GM23338 (cell line): ENCODE measurements around the gene CD4. TPM values are rescaled to one million over a fixed set of nuclear protein-coding genes. Genes with fewer than 3 reads are reported as not detected.

Experiments used
- ATAC-seq: fragments of 200-7000 bp; cut with Tn5 transposase; 3 replicates; pipeline ENCODE4 v1.9.1; 2020
- DNase-seq: peaks from one replicate; pipeline ENCODE4 v3.0.0-alpha.2; 2015; ENCODE audit warnings: low spot score
- H2AFZ ChIP-seq: fragments of 200-600 bp; sonication (generic); 2 replicates; pipeline ENCODE4 v1.8.0; 2016; ENCODE audit warnings: antibody characterized with exemption, mild to moderate bottlenecking, moderate library complexity
- H3F3A ChIP-seq: fragments of 200-600 bp; sonication (generic); replicated peaks from 2 replicates; pipeline ENCODE4 v1.8.0; 2017; ENCODE audit warnings: antibody characterized with exemption, mixed run types, low read depth
- H3K27ac ChIP-seq: fragments of 200-600 bp; sonication (generic); 2 replicates; pipeline ENCODE4 v1.6.1; 2016; ENCODE audit warnings: low read depth
- H3K27me3 ChIP-seq: fragments of 200-600 bp; sonication (generic); 2 replicates; pipeline ENCODE4 v1.8.0; 2016; ENCODE audit warnings: mild to moderate bottlenecking, mixed run types, moderate library complexity; ENCODE audit not compliant: insufficient read depth
- H3K36me3 ChIP-seq: fragments of 200-600 bp; sonication (generic); 2 replicates; pipeline ENCODE4 v1.8.0; 2016; ENCODE audit warnings: mild to moderate bottlenecking; ENCODE audit not compliant: insufficient read depth
- H3K4me1 ChIP-seq: fragments of 200-600 bp; sonication (generic); 2 replicates; pipeline ENCODE4 v1.8.0; 2016; ENCODE audit warnings: mild to moderate bottlenecking, moderate library complexity; ENCODE audit not compliant: insufficient read depth
- H3K4me2 ChIP-seq: fragments of 200-600 bp; sonication (generic); 2 replicates; pipeline ENCODE4 v1.7.1; 2017; ENCODE audit warnings: mixed run types
- H3K4me3 ChIP-seq: fragments of 200-600 bp; sonication (generic); 2 replicates; pipeline ENCODE4 v1.6.1; 2016; ENCODE audit warnings: mixed run types
- H3K79me2 ChIP-seq: fragments of 200-600 bp; sonication (generic); replicated peaks from 2 replicates; pipeline ENCODE4 v1.8.0; 2017; ENCODE audit warnings: mild to moderate bottlenecking; ENCODE audit not compliant: insufficient read depth
- H3K9me2 ChIP-seq: fragments of 200-600 bp; sonication (generic); 2 replicates; pipeline ENCODE4 v1.8.0; 2017; ENCODE audit not compliant: insufficient read depth
- H4K20me1 ChIP-seq: fragments of 200-600 bp; sonication (generic); replicated peaks from 2 replicates; pipeline ENCODE4 v1.8.0; 2017; ENCODE audit warnings: mild to moderate bottlenecking; ENCODE audit not compliant: insufficient read depth
- H3K27ac Mint-ChIP-seq: 2 replicates; pipeline ENCODE4 v1.8.0; 2020; ENCODE audit warnings: inconsistent platforms, mild to moderate bottlenecking, moderate library complexity, mixed read lengths
- H3K27me3 Mint-ChIP-seq: 3 replicates; pipeline ENCODE4 v1.8.0; 2022; ENCODE audit warnings: low read depth, mild to moderate bottlenecking, moderate library complexity, mixed read lengths, inconsistent platforms; ENCODE audit not compliant: insufficient read depth, poor library complexity
- H3K36me3 Mint-ChIP-seq: 3 replicates; pipeline ENCODE4 v1.8.0; 2021; ENCODE audit warnings: low read depth, mild to moderate bottlenecking, inconsistent platforms, moderate library complexity, mixed read lengths
- H3K4me1 Mint-ChIP-seq: 3 replicates; pipeline ENCODE4 v1.8.0; 2020; ENCODE audit warnings: mild to moderate bottlenecking, inconsistent platforms, mixed read lengths
- H3K4me3 Mint-ChIP-seq: 3 replicates; pipeline ENCODE4 v1.8.0; 2021; ENCODE audit warnings: moderate library complexity, mild to moderate bottlenecking, inconsistent platforms, mixed read lengths
- H3K9me3 Mint-ChIP-seq: 3 replicates; pipeline ENCODE4 v1.8.0; 2020; ENCODE audit warnings: moderate library complexity, mild to moderate bottlenecking, inconsistent platforms, mixed read lengths
- CREB1 ChIP-seq: fragments of 250-450 bp; sonication (Bioruptor Pico); IDR thresholded peaks from 2 replicates; pipeline ENCODE4 v1.5.0; 2020; ENCODE audit warnings: low read depth, mild to moderate bottlenecking, moderate library complexity
- CTCF ChIP-seq, 2 experiments: fragments of 200-600 bp in 1 of 2; sonication (generic) in 1 of 2; conservative IDR thresholded peaks; 2 replicates each; pipeline versions ENCODE4 v1.5.1 to v1.6.1; 2016 to 2017; ENCODE audit warnings: antibody characterized with exemption in 2 of 2, low read depth in 2 of 2, mild to moderate bottlenecking in 2 of 2, moderate library complexity in 1 of 2
- EZH2 ChIP-seq: fragments of 200-600 bp; sonication (generic); IDR thresholded peaks from one replicate; pipeline ENCODE4 v1.8.0; 2017; ENCODE audit warnings: antibody characterized with exemption, mild to moderate bottlenecking, low read depth; ENCODE audit not compliant: unreplicated experiment
- EZH2phosphoT487 ChIP-seq: fragments of 200-600 bp; sonication (generic); IDR thresholded peaks from one replicate; pipeline ENCODE4 v1.8.1; 2018; ENCODE audit warnings: antibody characterized with exemption; ENCODE audit not compliant: unreplicated experiment
- JUNB ChIP-seq: IDR thresholded peaks from one replicate; pipeline ENCODE4 v1.6.1; 2016; ENCODE audit warnings: antibody characterized with exemption; ENCODE audit not compliant: unreplicated experiment
- NANOG ChIP-seq: IDR thresholded peaks from 2 replicates; pipeline ENCODE4 v1.6.1; 2016; ENCODE audit warnings: antibody characterized with exemption, borderline replicate concordance
- POLR2AphosphoS5 ChIP-seq: IDR thresholded peaks from 2 replicates; pipeline ENCODE4 v1.6.1; 2016; ENCODE audit warnings: antibody characterized with exemption, low read depth
- STAT1 ChIP-seq: IDR thresholded peaks from one replicate; pipeline ENCODE4 v1.6.1; 2016; ENCODE audit warnings: antibody characterized with exemption; ENCODE audit not compliant: unreplicated experiment
- ZNF114 ChIP-seq: fragments of 250-450 bp; sonication (Bioruptor Pico); IDR thresholded peaks from 2 replicates; pipeline ENCODE4 v1.5.0; 2020; ENCODE audit warnings: mild to moderate bottlenecking, moderate library complexity
- ZNF331 ChIP-seq: fragments of 250-450 bp; sonication (Bioruptor Pico); IDR thresholded peaks from 2 replicates; pipeline ENCODE4 v1.5.0; 2020; ENCODE audit warnings: low read depth, mild to moderate bottlenecking, moderate library complexity
- ZNF462 ChIP-seq: fragments of 250-450 bp; sonication (Bioruptor Pico); IDR thresholded peaks from 2 replicates; pipeline ENCODE4 v1.5.0; 2020; ENCODE audit warnings: mild to moderate bottlenecking, moderate library complexity
- polyA plus RNA-seq: library from polyadenylated mRNA; unstranded; fragments of >200 nt; fragmentation: Nextera tagmentation; extraction: Ambion mirVana; gene quantifications from 2 replicates; pipeline ENCODE4 v1.2.1, GENCODE V29; 2016
- total RNA-seq: library from RNA; depleted of rRNA; stranded (reverse); fragments of >200 nt; shearing (Covaris generic); gene quantifications from 2 replicates; pipeline ENCODE4 v1.2.3, GENCODE V29; 2014
- TF ChIP-seq, protein P1 (sequence below): IDR thresholded peaks from 2 replicates; pipeline ENCODE4 v1.6.1; 2016; ENCODE audit warnings: antibody characterized with exemption
- TF ChIP-seq, protein P2 (sequence below): IDR thresholded peaks from one replicate; pipeline ENCODE4 v1.6.1; 2018; ENCODE audit warnings: antibody characterized with exemption; ENCODE audit not compliant: unreplicated experiment

The CD4 gene
- total and polyA plus RNA-seq, 2 experiments from 2014 or later, result 1.5 to 2.0 TPM

DNA sequence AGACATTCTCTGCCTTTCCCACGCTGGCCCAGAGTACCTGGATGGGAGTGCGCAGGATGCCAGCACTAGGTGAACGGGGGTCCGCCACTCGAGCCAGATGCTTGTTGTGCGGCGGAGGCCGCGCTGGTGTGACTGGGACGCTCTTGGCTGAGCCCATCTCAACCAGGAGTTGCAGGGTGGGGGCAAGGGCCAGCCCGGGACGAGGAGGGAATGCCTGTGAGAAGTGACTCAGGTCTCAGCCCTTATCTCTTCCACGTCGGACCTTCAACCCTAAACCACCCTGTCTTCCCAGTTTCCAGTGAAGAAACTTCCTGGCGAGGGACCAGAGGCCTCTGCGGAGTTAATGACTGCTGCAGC, 61.4 kb downstream of the CD4 start:
- H2AFZ ChIP-seq, result no peak overlapping the region
- peaks cover 19% of the 10 kb centered on the region for H3K4me1 ChIP-seq
- DNase-seq, result peak; percentile 29
- Mint-ChIP-seq H3K9me3 (no peaks in the 10 kb centered on the region), H3K27ac (peak overlapping the region; percentile 21), H3K27me3 (peaks cover 31% of the 10 kb centered on the region), H3K4me3 (peak overlapping the region; percentile 95), H3K36me3 (peaks cover 49% of the 10 kb centered on the region), H3K4me1 (peaks cover 15% of the 10 kb centered on the region)
- ATAC-seq, result no peak
- 0 out of 2 replicates have a peak overlapping the region, but pooled peaks have one; percentile 3 for H3K27ac ChIP-seq
- no peaks in the 10 kb centered on the region for H3K27me3 ChIP-seq
- H3K79me2 ChIP-seq, result peaks cover 41% of the 10 kb centered on the region
- H3K4me3 ChIP-seq, result peak overlapping the region; percentile 80
- H3K4me2 ChIP-seq, result peak overlapping the region; percentile 78
- H4K20me1 ChIP-seq, result peaks cover 4% of the 10 kb centered on the region; the same call in 1 of the 2 replicates
- no peaks in the 10 kb centered on the region for H3K9me2 ChIP-seq
- peaks cover 23% of the 10 kb centered on the region for H3K36me3 ChIP-seq
- H3F3A ChIP-seq, result peaks cover 14% of the 10 kb centered on the region; the same call in 1 of the 2 replicates
- no peak for TF ChIP-seq EZH2phosphoT487
- TF ChIP-seq EZH2, result no peak
- TF ChIP-seq NANOG, result no peak
- no peak for TF ChIP-seq ZNF462 (CRISPR knock-in tag)
- no peak for TF ChIP-seq STAT1
- TF ChIP-seq CTCF (conservative IDR thresholded peaks at IDR 0.05; ENCODE audit: low read depth in 2 of 2), result no peak
- TF ChIP-seq ZNF331 (CRISPR knock-in tag), result no peak
- no peak for TF ChIP-seq POLR2AphosphoS5
- TF ChIP-seq CREB1 (CRISPR knock-in tag), result no peak
- TF ChIP-seq, protein P1, sequence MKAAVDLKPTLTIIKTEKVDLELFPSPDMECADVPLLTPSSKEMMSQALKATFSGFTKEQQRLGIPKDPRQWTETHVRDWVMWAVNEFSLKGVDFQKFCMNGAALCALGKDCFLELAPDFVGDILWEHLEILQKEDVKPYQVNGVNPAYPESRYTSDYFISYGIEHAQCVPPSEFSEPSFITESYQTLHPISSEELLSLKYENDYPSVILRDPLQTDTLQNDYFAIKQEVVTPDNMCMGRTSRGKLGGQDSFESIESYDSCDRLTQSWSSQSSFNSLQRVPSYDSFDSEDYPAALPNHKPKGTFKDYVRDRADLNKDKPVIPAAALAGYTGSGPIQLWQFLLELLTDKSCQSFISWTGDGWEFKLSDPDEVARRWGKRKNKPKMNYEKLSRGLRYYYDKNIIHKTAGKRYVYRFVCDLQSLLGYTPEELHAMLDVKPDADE, result no peak
- TF ChIP-seq, protein P2, sequence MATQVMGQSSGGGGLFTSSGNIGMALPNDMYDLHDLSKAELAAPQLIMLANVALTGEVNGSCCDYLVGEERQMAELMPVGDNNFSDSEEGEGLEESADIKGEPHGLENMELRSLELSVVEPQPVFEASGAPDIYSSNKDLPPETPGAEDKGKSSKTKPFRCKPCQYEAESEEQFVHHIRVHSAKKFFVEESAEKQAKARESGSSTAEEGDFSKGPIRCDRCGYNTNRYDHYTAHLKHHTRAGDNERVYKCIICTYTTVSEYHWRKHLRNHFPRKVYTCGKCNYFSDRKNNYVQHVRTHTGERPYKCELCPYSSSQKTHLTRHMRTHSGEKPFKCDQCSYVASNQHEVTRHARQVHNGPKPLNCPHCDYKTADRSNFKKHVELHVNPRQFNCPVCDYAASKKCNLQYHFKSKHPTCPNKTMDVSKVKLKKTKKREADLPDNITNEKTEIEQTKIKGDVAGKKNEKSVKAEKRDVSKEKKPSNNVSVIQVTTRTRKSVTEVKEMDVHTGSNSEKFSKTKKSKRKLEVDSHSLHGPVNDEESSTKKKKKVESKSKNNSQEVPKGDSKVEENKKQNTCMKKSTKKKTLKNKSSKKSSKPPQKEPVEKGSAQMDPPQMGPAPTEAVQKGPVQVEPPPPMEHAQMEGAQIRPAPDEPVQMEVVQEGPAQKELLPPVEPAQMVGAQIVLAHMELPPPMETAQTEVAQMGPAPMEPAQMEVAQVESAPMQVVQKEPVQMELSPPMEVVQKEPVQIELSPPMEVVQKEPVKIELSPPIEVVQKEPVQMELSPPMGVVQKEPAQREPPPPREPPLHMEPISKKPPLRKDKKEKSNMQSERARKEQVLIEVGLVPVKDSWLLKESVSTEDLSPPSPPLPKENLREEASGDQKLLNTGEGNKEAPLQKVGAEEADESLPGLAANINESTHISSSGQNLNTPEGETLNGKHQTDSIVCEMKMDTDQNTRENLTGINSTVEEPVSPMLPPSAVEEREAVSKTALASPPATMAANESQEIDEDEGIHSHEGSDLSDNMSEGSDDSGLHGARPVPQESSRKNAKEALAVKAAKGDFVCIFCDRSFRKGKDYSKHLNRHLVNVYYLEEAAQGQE, result no peak
- no peak for TF ChIP-seq JUNB
- TF ChIP-seq ZNF114 (CRISPR knock-in tag), result no peak
